Naive thymus-derived CD4-positive, alpha-beta T cell (primary cell): ENCODE results near the gene BCL2L14. TPM values are rescaled to one million over a fixed set of nuclear protein-coding genes. Genes with fewer than 3 reads are reported as not detected.
A peak's percentile ranks its signal among the peaks of the same experiment; 100 is the strongest.

Experiments used
- ATAC-seq: fragments of 150-1000 bp; cut with Tn5 transposase; 2 replicates; pipeline ENCODE4 v1.10.0; 2021; ENCODE audit warnings: mild to moderate bottlenecking, moderate library complexity
- CTCF ChIA-PET: fragments of 350-600 bp; sonication (Branson Sonifier 250); formaldehyde crosslinking; loops from one replicate; lab custom pipeline; 2021; ENCODE audit warnings: antibody characterized with exemption; lab: Charles Lee
- POLR2A ChIA-PET: fragments of 350-600 bp; sonication (Branson Sonifier 250); formaldehyde crosslinking; loops from one replicate; lab custom pipeline; 2021; ENCODE audit warnings: antibody characterized with exemption, inconsistent platforms; lab: Charles Lee
- DNase-seq, 9 donors: peaks; one replicate each; pipeline versions ENCODE4 v3.0.0 to v3.0.0-alpha.2; 2020 to 2022; ENCODE audit warnings: mixed read lengths in 1 of 9
- H3K27ac ChIP-seq: one replicate; pipeline ENCODE4 v1.7.0; 2013; ENCODE audit warnings: mild to moderate bottlenecking, low read depth, low read length, moderate library complexity
- H3K27me3 ChIP-seq, 2 donors: one replicate each; pipeline ENCODE4 v1.7.0; 2013; ENCODE audit warnings: low read length in 2 of 2, mild to moderate bottlenecking in 2 of 2, moderate library complexity in 2 of 2; ENCODE audit not compliant: control insufficient read depth in 2 of 2, insufficient read depth in 2 of 2
- H3K36me3 ChIP-seq, 3 experiments: 1 replicate in 2 of 3; 2 replicates in 1 of 3; pipeline ENCODE4 v1.7.0; 2013; ENCODE audit warnings: low read length in 3 of 3, mild to moderate bottlenecking in 3 of 3, moderate library complexity in 1 of 3; ENCODE audit not compliant: insufficient read depth in 3 of 3, control insufficient read depth in 2 of 3
- H3K4me1 ChIP-seq, 2 donors: one replicate each; pipeline ENCODE4 v1.7.0; 2013; ENCODE audit warnings: low read length in 2 of 2, mild to moderate bottlenecking in 2 of 2, moderate library complexity in 1 of 2; ENCODE audit not compliant: control insufficient read depth in 2 of 2, insufficient read depth in 2 of 2
- H3K4me3 ChIP-seq: 2 replicates; pipeline ENCODE4 v1.7.0; 2013; ENCODE audit warnings: mild to moderate bottlenecking, low read length
- H3K9me3 ChIP-seq, 3 experiments: 1 replicate in 2 of 3; 2 replicates in 1 of 3; pipeline ENCODE4 v1.7.0; 2013; ENCODE audit warnings: low read length in 3 of 3; ENCODE audit not compliant: control insufficient read depth in 2 of 3
- H3K27ac Mint-ChIP-seq, 9 donors: one replicate each; pipeline ENCODE4 v1.8.0; 2020 to 2022; ENCODE audit warnings: mixed read lengths in 9 of 9, mild to moderate bottlenecking in 8 of 9, moderate library complexity in 5 of 9, inconsistent platforms in 2 of 9
- H3K27me3 Mint-ChIP-seq, 5 donors: one replicate each; pipeline ENCODE4 v1.8.0; 2021 to 2022; ENCODE audit warnings: mixed read lengths in 5 of 5, mild to moderate bottlenecking in 1 of 5
- H3K36me3 Mint-ChIP-seq, 5 donors: one replicate each; pipeline ENCODE4 v1.8.0; 2020 to 2022; ENCODE audit warnings: mixed read lengths in 5 of 5, mild to moderate bottlenecking in 3 of 5, inconsistent platforms in 1 of 5
- H3K4me1 Mint-ChIP-seq, 7 donors: one replicate each; pipeline ENCODE4 v1.8.0; 2020 to 2022; ENCODE audit warnings: mixed read lengths in 7 of 7, mild to moderate bottlenecking in 3 of 7, inconsistent platforms in 1 of 7
- H3K4me3 Mint-ChIP-seq, 10 donors: one replicate each; pipeline ENCODE4 v1.8.0; 2020 to 2022; ENCODE audit warnings: mild to moderate bottlenecking in 10 of 10, mixed read lengths in 10 of 10, moderate library complexity in 6 of 10, inconsistent platforms in 2 of 10
- H3K9me3 Mint-ChIP-seq, 11 donors: one replicate each; pipeline ENCODE4 v1.8.0; 2020 to 2022; ENCODE audit warnings: mixed read lengths in 11 of 11, mild to moderate bottlenecking in 4 of 11, inconsistent platforms in 1 of 11, moderate library complexity in 1 of 11
- intact Hi-C, 2 donors: fragments of 100-400 bp; cut with micrococcal nuclease; formaldehyde crosslinking; loops; one replicate each; pipeline ENCODE4 v1.15.1; 2023
- polyA plus RNA-seq, 2 donors: library from polyadenylated mRNA; unstranded; fragments of 300-500 nt; fragmentation: Illumina TruSeq; gene quantifications; one replicate each; pipeline ENCODE4 v1.2.3, GENCODE V29; 2021
- total RNA-seq, 6 experiments: library from RNA in 5 of 6; stranded (reverse) in 5 of 6; gene quantifications; 1 replicate in 5 of 6; 2 replicates in 1 of 6; pipeline ENCODE4 v1.2.3 and lab custom pipeline; 2021 to 2026

The BCL2L14 gene
- total RNA-seq (1 to 10 TPM in 3 of 5 experiments, under 1 TPM in 2; 0.92 to 7.6 (median 1.4) TPM), polyA plus RNA-seq (not detected), total RNA-seq (lab: John Stamatoyannopoulos, UW) (not detected)

- Mint-ChIP-seq H3K36me3 (peaks cover 0 to 5% (median 0%) of the 10 kb centered on the region in 5 donors), H3K27ac (peak within 1 kb of the TSS; percentile 52 to 96 (median 90)), H3K27me3 (peaks cover 0 to 8% (median 0%) of the 10 kb centered on the region in 5 donors), H3K4me1 (peaks cover 13 to 37% (median 24%) of the 10 kb centered on the region in 7 donors), H3K4me3 (peak within 1 kb of the TSS; percentile 65 to 92 (median 79)), H3K9me3 (no peaks in the 10 kb centered on the region)
- ChIA-PET CTCF (interaction anchor here (0.6 to 1.7 kb wide), 6 partner anchors 11 to 502 kb away, joined by 3 to 6 read pairs (median 4); no protein-coding TSS in a partner anchor), POLR2A (interaction anchor here (0.6 kb wide), 1 partner anchor 385 kb away, joined by 3 read pairs; no protein-coding TSS in a partner anchor)
- peak within 1 kb of the TSS; percentile 47 for H3K4me3 ChIP-seq
- no peaks in the 10 kb centered on the region for H3K9me3 ChIP-seq
- no peaks in the 10 kb centered on the region for H3K36me3 ChIP-seq
- ATAC-seq: peak; percentile 40
- H3K4me1 ChIP-seq: peaks cover 0 to 5% of the 10 kb centered on the region in 2 donors
- H3K27ac ChIP-seq: peak within 1 kb of the TSS; percentile 58
- intact Hi-C loops: loop anchor here (1.0 to 10.0 kb wide), 5 partner anchors 61 to 1856 kb away; partner anchors contain the start of genes GABARAPL1 (in 1 of the 2) and LRP6 (in 1 of the 2)
- peak in 6 of 9 donors; percentile 11 to 34 (median 24) for DNase-seq
- H3K27me3 ChIP-seq: no peaks in the 10 kb centered on the region
These were observed at the start of gene BCL2L14 for GRCh38 chr12:12070674-12071656. TSS of gene BCL2L14 (plus strand) at chr12:12070939. CDS start at chr12:12079306, 8,367 bp downstream.

- CTCF ChIA-PET: interaction anchor here (1.0 kb wide), 1 partner anchor 11 kb away, joined by 7 read pairs; no protein-coding TSS in a partner anchor
- DNase-seq: no peak
- Mint-ChIP-seq H3K27me3 (no peaks in the 10 kb centered on the region), H3K9me3 (peaks cover 3 to 18% (median 7%) of the 10 kb centered on the region in 11 donors), H3K4me1 (peaks cover 26 to 52% (median 32%) of the 10 kb centered on the region in 7 donors), H3K4me3 (no peak overlapping the region), H3K27ac (peak overlapping the region in 3 of 9 donors; percentile 26 to 66 (median 47)), H3K36me3 (peaks cover 0 to 13% (median 0%) of the 10 kb centered on the region in 5 donors)
- Histone ChIP-seq H3K27me3 (no peaks in the 10 kb centered on the region), H3K27ac (no peak overlapping the region), H3K36me3 (no peaks in the 10 kb centered on the region), H3K9me3 (no peaks in the 10 kb centered on the region), H3K4me1 (peaks cover 10 to 17% of the 10 kb centered on the region in 2 donors), H3K4me3 (no peak overlapping the region)
- no peak for ATAC-seq
- POLR2A ChIA-PET: interaction anchor here (1.0 to 1.1 kb wide), 2 partner anchors 10 to 13 kb away, joined by 3 read pairs; no protein-coding TSS in a partner anchor
- intact Hi-C loops: no loop called here
These were observed 48.3 kb upstream of the BCL2L14 start for GRCh38 chr12:12022306-12022936.

- Mint-ChIP-seq H3K4me1 (peaks cover 28 to 46% (median 32%) of the 10 kb centered on the region in 7 donors), H3K27ac (peak overlapping the region in 7 of 9 donors; percentile 14 to 78 (median 44)), H3K4me3 (peak overlapping the region in 2 of 10 donors; percentile 0 to 4), H3K9me3 (peaks cover 3 to 18% (median 7%) of the 10 kb centered on the region in 11 donors), H3K36me3 (peaks cover 0 to 20% (median 0%) of the 10 kb centered on the region in 5 donors), H3K27me3 (no peaks in the 10 kb centered on the region)
- intact Hi-C loops: no loop called here
- no peak for ATAC-seq
- Histone ChIP-seq H3K27me3 (no peaks in the 10 kb centered on the region), H3K4me1 (peaks cover 10 to 17% of the 10 kb centered on the region in 2 donors), H3K36me3 (no peaks in the 10 kb centered on the region), H3K27ac (no peak overlapping the region), H3K9me3 (no peaks in the 10 kb centered on the region), H3K4me3 (no peak overlapping the region)
- no peak for DNase-seq
- ChIA-PET CTCF (interaction anchor here (1.0 to 1.3 kb wide), 2 partner anchors 10 to 14 kb away, joined by 3 to 7 read pairs; no protein-coding TSS in a partner anchor), POLR2A (no interaction called here)
These were observed 47.3 kb upstream of the BCL2L14 start for GRCh38 chr12:12023456-12023855.

GRCh38 chr12:12024911-12025682, 45.6 kb upstream of the BCL2L14 start:
- H3K27ac Mint-ChIP-seq: peak overlapping the region; percentile 22 to 90 (median 66)
- intact Hi-C loops: loop anchor here (1.0 to 2.0 kb wide), 2 partner anchors 14 to 15 kb away; no protein-coding TSS in a partner anchor
- H3K9me3 Mint-ChIP-seq: peaks cover 3 to 18% (median 7%) of the 10 kb centered on the region in 11 donors
- no peaks in the 10 kb centered on the region for H3K36me3 ChIP-seq
- peak; percentile 88 for ATAC-seq
- H3K4me1 ChIP-seq: peaks cover 10 to 17% of the 10 kb centered on the region in 2 donors
- peak in 6 of 9 donors; percentile 24 to 51 (median 31) for DNase-seq
- no peaks in the 10 kb centered on the region for H3K27me3 Mint-ChIP-seq
- peak overlapping the region in 9 of 10 donors; percentile 11 to 72 (median 48) for H3K4me3 Mint-ChIP-seq
- H3K9me3 ChIP-seq: no peaks in the 10 kb centered on the region
- H3K36me3 Mint-ChIP-seq: peaks cover 0 to 26% (median 0%) of the 10 kb centered on the region in 5 donors
- H3K27me3 ChIP-seq: no peaks in the 10 kb centered on the region
- H3K4me3 ChIP-seq: no peak overlapping the region
- POLR2A ChIA-PET: interaction anchor here (0.8 to 1.1 kb wide), 2 partner anchors 23 to 370 kb away, joined by 3 to 5 read pairs; no protein-coding TSS in a partner anchor
- CTCF ChIA-PET: interaction anchor here (0.5 to 1.3 kb wide), 3 partner anchors 16 to 537 kb away, joined by 3 to 5 read pairs (median 3); no protein-coding TSS in a partner anchor
- H3K4me1 Mint-ChIP-seq: peaks cover 28 to 55% (median 32%) of the 10 kb centered on the region in 7 donors
- H3K27ac ChIP-seq: no peak overlapping the region

GRCh38 chr12:12025799-12026386, 44.8 kb upstream of the BCL2L14 start:
- Histone ChIP-seq H3K4me1 (peaks cover 10 to 17% of the 10 kb centered on the region in 2 donors), H3K27ac (no peak overlapping the region), H3K4me3 (no peak overlapping the region), H3K27me3 (no peaks in the 10 kb centered on the region), H3K9me3 (no peaks in the 10 kb centered on the region), H3K36me3 (no peaks in the 10 kb centered on the region)
- H3K9me3 Mint-ChIP-seq: peaks cover 3 to 18% (median 7%) of the 10 kb centered on the region in 11 donors
- ChIA-PET POLR2A (interaction anchor here (0.8 to 1.1 kb wide), 2 partner anchors 24 to 370 kb away, joined by 3 to 5 read pairs; no protein-coding TSS in a partner anchor), CTCF (no interaction called here)
- DNase-seq: no peak
- peak overlapping the region in 5 of 9 donors; percentile 5 to 80 (median 66) for H3K27ac Mint-ChIP-seq
- H3K36me3 Mint-ChIP-seq: peaks cover 0 to 26% (median 0%) of the 10 kb centered on the region in 5 donors
- H3K4me1 Mint-ChIP-seq: peaks cover 28 to 61% (median 32%) of the 10 kb centered on the region in 7 donors
- intact Hi-C loops: loop anchor here (1.0 to 2.0 kb wide), 2 partner anchors 15 to 16 kb away; no protein-coding TSS in a partner anchor
- no peak for ATAC-seq
- H3K4me3 Mint-ChIP-seq: peak overlapping the region in 1 of 10 donors; percentile 30
- no peaks in the 10 kb centered on the region for H3K27me3 Mint-ChIP-seq
